ENCODE data around the gene POLR3H. TPM values are rescaled to one million over a fixed set of nuclear protein-coding genes. Genes with fewer than 3 reads are reported as not detected.

The POLR3H gene
- total RNA-seq, 1 donor from 2014 or later = 54.0 TPM

GRCh38 chr22:41524809-41525449 is 19.3 kb downstream of the POLR3H start:
- H3K27me3 Mint-ChIP-seq (ENCODE audit: low read depth) = peaks cover 5% of the 10 kb centered on the region
- no peak overlapping the region for H3K4me3 Mint-ChIP-seq
- H3K36me3 Mint-ChIP-seq (ENCODE audit: low read depth) = peaks cover 9% of the 10 kb centered on the region
- peaks cover 4% of the 10 kb centered on the region for H3K4me1 Mint-ChIP-seq
- no peak for DNase-seq (ENCODE audit: low read depth, low spot score)
- no peaks in the 10 kb centered on the region for H3K9me3 Mint-ChIP-seq
- H3K27ac Mint-ChIP-seq (ENCODE audit: unreplicated experiment) = peak overlapping the region; percentile 91
- no peak for TF ChIP-seq CTCF (conservative IDR thresholded peaks at IDR 0.05)

GRCh38 chr22:41524251-41524661 is 20.0 kb downstream of the POLR3H start:
- H3K27me3 Mint-ChIP-seq (ENCODE audit: low read depth) = peaks cover 5% of the 10 kb centered on the region
- H3K36me3 Mint-ChIP-seq (ENCODE audit: low read depth) = peaks cover 9% of the 10 kb centered on the region
- H3K9me3 Mint-ChIP-seq = no peaks in the 10 kb centered on the region
- no peak for DNase-seq (ENCODE audit: low read depth, low spot score)
- no peak for TF ChIP-seq CTCF (conservative IDR thresholded peaks at IDR 0.05)
- H3K4me1 Mint-ChIP-seq = peaks cover 4% of the 10 kb centered on the region
- no peak overlapping the region for H3K4me3 Mint-ChIP-seq
- H3K27ac Mint-ChIP-seq (ENCODE audit: unreplicated experiment) = peak overlapping the region; percentile 67

GRCh38 chr22:41523464-41524221 is 20.6 kb downstream of the POLR3H start:
- Mint-ChIP-seq H3K4me3 (peak overlapping the region; percentile 62), H3K27ac (ENCODE audit: unreplicated experiment) (peak overlapping the region; percentile 67), H3K9me3 (no peaks in the 10 kb centered on the region), H3K27me3 (ENCODE audit: low read depth) (peaks cover 5% of the 10 kb centered on the region), H3K36me3 (ENCODE audit: low read depth) (peaks cover 6% of the 10 kb centered on the region), H3K4me1 (peaks cover 4% of the 10 kb centered on the region)
- DNase-seq (ENCODE audit: low read depth, low spot score) = no peak
- TF ChIP-seq CTCF (conservative IDR thresholded peaks at IDR 0.05) = no peak

GRCh38 chr22:41522813-41523212 is 21.5 kb downstream of the POLR3H start:
- peak overlapping the region; percentile 50 for H3K27ac Mint-ChIP-seq (ENCODE audit: unreplicated experiment)
- H3K36me3 Mint-ChIP-seq (ENCODE audit: low read depth) = peaks cover 5% of the 10 kb centered on the region
- peaks cover 5% of the 10 kb centered on the region for H3K27me3 Mint-ChIP-seq (ENCODE audit: low read depth)
- DNase-seq (ENCODE audit: low read depth, low spot score) = no peak
- no peaks in the 10 kb centered on the region for H3K9me3 Mint-ChIP-seq
- H3K4me1 Mint-ChIP-seq = peaks cover 4% of the 10 kb centered on the region
- no peak for TF ChIP-seq CTCF (conservative IDR thresholded peaks at IDR 0.05)
- H3K4me3 Mint-ChIP-seq = peak overlapping the region; percentile 62

- H3K36me3 Mint-ChIP-seq (ENCODE audit: low read depth) = peaks cover 5% of the 10 kb centered on the region
- peaks cover 4% of the 10 kb centered on the region for H3K4me1 Mint-ChIP-seq
- H3K27ac Mint-ChIP-seq (ENCODE audit: unreplicated experiment) = no peak overlapping the region
- H3K9me3 Mint-ChIP-seq = no peaks in the 10 kb centered on the region
- H3K4me3 Mint-ChIP-seq = peak overlapping the region; percentile 34
- no peak for TF ChIP-seq CTCF (conservative IDR thresholded peaks at IDR 0.05)
- H3K27me3 Mint-ChIP-seq (ENCODE audit: low read depth) = peaks cover 5% of the 10 kb centered on the region
- no peak for DNase-seq (ENCODE audit: low read depth, low spot score)
Observed at GRCh38 chr22:41521126-41521525, 23.1 kb downstream of the POLR3H start.

All from neural crest cell (in vitro differentiated cells).